ENCODE data around the gene TP53AIP1. TPM values are rescaled to one million over a fixed set of nuclear protein-coding genes. Genes with fewer than 3 reads are reported as not detected.

The TP53AIP1 gene
- polyA plus RNA-seq, 4 donors = 0.07 to 0.18 TPM; not detected in 2

DNA sequence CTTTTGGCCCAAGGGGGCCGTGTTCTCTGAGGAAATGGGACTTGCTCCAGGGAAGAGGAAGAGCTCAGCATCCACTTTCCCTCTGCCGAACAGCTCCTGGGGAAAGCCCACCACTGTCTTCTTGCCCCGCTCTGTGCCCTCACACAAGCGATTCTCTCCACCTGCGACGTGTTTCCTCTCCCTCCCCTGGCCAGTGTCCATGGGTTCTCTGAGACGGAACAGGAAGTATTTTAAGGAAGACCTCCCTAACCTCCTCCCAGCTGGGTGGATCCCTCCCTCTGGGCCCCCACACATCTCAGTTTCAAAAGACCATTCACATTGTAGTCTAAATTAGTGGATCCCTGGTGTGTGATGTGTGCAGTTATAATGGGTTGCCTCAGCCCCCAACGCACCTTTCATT is 1.6 kb downstream of the TP53AIP1 start:
- Histone ChIP-seq H3K4me3 (ENCODE audit: low read depth in 1 of 3, low read length in 3 of 3) (no peak overlapping the region), H3K27ac (ENCODE audit: low read depth in 1 of 3, low read length in 2 of 3) (no peak overlapping the region), H3K9me3 (ENCODE audit: control insufficient read depth in 2 of 2, insufficient read depth in 1 of 2, low read depth in 1 of 2, low read length in 1 of 2) (no peaks in the 10 kb centered on the region), H3K36me3 (ENCODE audit: control insufficient read depth in 3 of 3, insufficient read depth in 2 of 3, low read depth in 1 of 3, low read length in 3 of 3) (no peaks in the 10 kb centered on the region), H3K27me3 (ENCODE audit: control insufficient read depth in 3 of 3, insufficient read depth in 3 of 3, low read length in 3 of 3) (no peaks in the 10 kb centered on the region), H3K4me1 (ENCODE audit: control insufficient read depth in 3 of 3, insufficient read depth in 2 of 3, low read depth in 1 of 3, low read length in 2 of 3) (no peaks in the 10 kb centered on the region)
- DNase-seq (no peak), FAIRE-seq (no peak)
- 64 to 89% (median 75%) methylated on average over 7 to 8 of the region's 8 CpGs for WGBS, 3 donors

DNA sequence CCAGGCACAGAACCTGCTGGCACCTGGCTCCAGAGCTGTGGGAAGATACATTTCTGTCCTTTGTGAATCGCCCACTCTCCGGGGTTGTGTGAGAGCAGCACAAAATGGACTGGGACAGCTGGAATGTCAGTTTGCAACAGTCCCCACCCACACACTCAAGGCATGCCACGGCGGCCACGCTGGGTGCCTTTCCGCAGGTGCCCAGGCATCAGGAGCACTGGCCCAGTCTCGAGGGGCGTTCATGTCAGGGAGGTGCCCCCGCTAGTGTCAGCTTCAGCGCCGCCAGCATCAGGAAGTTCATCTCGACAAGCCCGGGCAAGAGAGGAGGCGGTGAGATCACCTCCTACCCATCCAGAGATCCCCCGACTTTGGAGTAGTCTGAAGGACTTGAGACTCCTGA is 2.1 kb downstream of the TP53AIP1 start:
- H3K27ac ChIP-seq (ENCODE audit: low read depth in 1 of 3, low read length in 2 of 3) = no peak overlapping the region
- DNase-seq = no peak
- no peaks in the 10 kb centered on the region for H3K9me3 ChIP-seq (ENCODE audit: control insufficient read depth in 2 of 2, insufficient read depth in 1 of 2, low read depth in 1 of 2, low read length in 1 of 2)
- no peaks in the 10 kb centered on the region for H3K4me1 ChIP-seq (ENCODE audit: control insufficient read depth in 3 of 3, insufficient read depth in 2 of 3, low read depth in 1 of 3, low read length in 2 of 3)
- no peaks in the 10 kb centered on the region for H3K27me3 ChIP-seq (ENCODE audit: control insufficient read depth in 3 of 3, insufficient read depth in 3 of 3, low read length in 3 of 3)
- no peaks in the 10 kb centered on the region for H3K36me3 ChIP-seq (ENCODE audit: control insufficient read depth in 3 of 3, insufficient read depth in 2 of 3, low read depth in 1 of 3, low read length in 3 of 3)
- H3K4me3 ChIP-seq (ENCODE audit: low read depth in 1 of 3, low read length in 3 of 3) = no peak overlapping the region
- 85 to 88% (median 86%) methylated on average over 15 of the region's 15 CpGs for WGBS, 3 donors
- no peak for FAIRE-seq

DNA sequence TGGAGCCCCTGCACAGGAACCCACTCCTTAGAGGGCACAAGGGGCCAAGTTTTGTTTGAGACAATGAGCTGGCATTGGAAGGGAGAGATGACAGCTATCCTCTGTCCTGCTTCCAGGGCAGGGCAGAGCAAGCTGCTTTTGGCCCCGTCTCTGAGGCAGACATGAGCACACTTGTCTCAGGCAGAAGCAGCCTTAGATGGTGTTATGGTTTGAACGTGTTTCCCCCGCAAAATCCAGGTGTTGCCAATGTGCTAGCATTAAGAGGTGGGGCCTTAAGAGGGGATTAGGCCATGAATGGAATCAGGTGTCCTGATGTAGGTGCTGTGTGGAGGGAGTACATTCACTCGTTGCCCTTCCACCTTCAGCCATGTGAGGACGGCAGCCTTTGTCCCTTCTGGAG is 2.5 kb downstream of the TP53AIP1 start:
- Histone ChIP-seq H3K27me3 (ENCODE audit: control insufficient read depth in 3 of 3, insufficient read depth in 3 of 3, low read length in 3 of 3) (no peaks in the 10 kb centered on the region), H3K4me1 (ENCODE audit: control insufficient read depth in 3 of 3, insufficient read depth in 2 of 3, low read depth in 1 of 3, low read length in 2 of 3) (no peaks in the 10 kb centered on the region), H3K36me3 (ENCODE audit: control insufficient read depth in 3 of 3, insufficient read depth in 2 of 3, low read depth in 1 of 3, low read length in 3 of 3) (no peaks in the 10 kb centered on the region), H3K9me3 (ENCODE audit: control insufficient read depth in 2 of 2, insufficient read depth in 1 of 2, low read depth in 1 of 2, low read length in 1 of 2) (no peaks in the 10 kb centered on the region), H3K4me3 (ENCODE audit: low read depth in 1 of 3, low read length in 3 of 3) (no peak overlapping the region), H3K27ac (ENCODE audit: low read depth in 1 of 3, low read length in 2 of 3) (no peak overlapping the region)
- DNase-seq (no peak), FAIRE-seq (no peak)
- 71 to 82% (median 78%) methylated on average over 5 of the region's 5 CpGs for WGBS, 3 donors

DNA sequence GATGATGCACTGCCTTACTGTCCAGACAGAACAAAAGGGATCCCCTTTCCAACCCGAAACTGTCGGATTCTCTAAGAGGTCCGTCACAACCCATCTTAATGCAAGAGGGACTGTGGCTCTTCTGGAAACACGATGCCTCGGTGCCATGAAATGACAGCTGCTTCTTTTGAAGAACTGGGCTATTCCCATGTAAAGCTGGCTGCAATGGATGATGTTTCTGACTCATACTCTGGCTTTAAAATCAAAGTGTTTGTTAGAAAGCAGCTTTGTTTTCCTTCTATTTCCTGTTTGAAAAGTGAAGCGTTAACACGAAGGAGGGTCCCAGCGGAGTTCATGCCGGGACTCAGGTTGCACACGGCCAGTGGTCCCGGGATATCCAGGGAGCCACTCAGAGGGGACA is 3.1 kb downstream of the TP53AIP1 start:
- H3K4me1 ChIP-seq (ENCODE audit: control insufficient read depth in 3 of 3, insufficient read depth in 2 of 3, low read depth in 1 of 3, low read length in 2 of 3) = no peaks in the 10 kb centered on the region
- no peak for FAIRE-seq
- no peaks in the 10 kb centered on the region for H3K27me3 ChIP-seq (ENCODE audit: control insufficient read depth in 3 of 3, insufficient read depth in 3 of 3, low read length in 3 of 3)
- no peaks in the 10 kb centered on the region for H3K36me3 ChIP-seq (ENCODE audit: control insufficient read depth in 3 of 3, insufficient read depth in 2 of 3, low read depth in 1 of 3, low read length in 3 of 3)
- H3K27ac ChIP-seq (ENCODE audit: low read depth in 1 of 3, low read length in 2 of 3) = no peak overlapping the region
- H3K9me3 ChIP-seq (ENCODE audit: control insufficient read depth in 2 of 2, insufficient read depth in 1 of 2, low read depth in 1 of 2, low read length in 1 of 2) = no peaks in the 10 kb centered on the region
- H3K4me3 ChIP-seq (ENCODE audit: low read depth in 1 of 3, low read length in 3 of 3) = no peak overlapping the region
- DNase-seq = no peak
- 69 to 86% (median 81%) methylated on average over 11 of the region's 11 CpGs for WGBS, 3 donors

DNA sequence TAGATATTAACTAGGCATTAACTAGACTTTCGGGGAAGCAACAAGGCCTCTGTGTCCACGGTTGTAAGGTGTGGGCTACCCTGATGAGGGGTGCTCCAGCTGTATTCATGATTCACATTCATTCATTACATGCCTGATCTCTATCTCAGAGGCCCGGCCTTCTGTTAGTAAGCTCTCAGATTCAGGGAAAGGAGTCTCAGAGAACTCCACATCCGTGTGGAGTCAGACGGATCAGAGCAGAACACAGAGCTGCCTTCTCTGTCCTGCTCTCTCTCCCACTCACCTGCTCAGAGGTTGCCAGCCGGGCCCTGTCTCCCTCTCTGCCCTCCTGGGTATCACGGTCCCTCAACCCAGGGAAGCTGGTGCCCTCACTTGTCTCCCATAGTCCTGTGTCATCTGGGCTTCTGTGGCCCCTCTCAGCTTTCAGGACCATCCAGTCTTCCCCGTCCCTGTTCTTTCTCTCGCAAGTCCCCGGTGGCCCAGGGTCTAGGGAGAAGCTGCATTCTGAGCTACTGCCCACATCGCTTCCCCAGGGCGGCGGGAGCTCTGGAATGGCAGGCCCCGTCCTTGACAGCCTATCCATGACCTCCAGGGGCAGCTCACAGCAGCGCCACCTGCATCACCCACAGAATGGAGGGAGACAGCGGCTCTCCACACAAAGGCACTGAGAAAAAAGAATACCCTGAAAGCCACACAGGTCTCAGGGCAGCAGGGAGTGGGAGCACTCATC is 4.3 kb downstream of the TP53AIP1 start:
- Histone ChIP-seq H3K27ac (ENCODE audit: low read depth in 1 of 3, low read length in 2 of 3) (no peak overlapping the region), H3K9me3 (ENCODE audit: control insufficient read depth in 2 of 2, insufficient read depth in 1 of 2, low read depth in 1 of 2, low read length in 1 of 2) (no peaks in the 10 kb centered on the region), H3K27me3 (ENCODE audit: control insufficient read depth in 3 of 3, insufficient read depth in 3 of 3, low read length in 3 of 3) (no peaks in the 10 kb centered on the region), H3K36me3 (ENCODE audit: control insufficient read depth in 3 of 3, insufficient read depth in 2 of 3, low read depth in 1 of 3, low read length in 3 of 3) (no peaks in the 10 kb centered on the region), H3K4me1 (ENCODE audit: control insufficient read depth in 3 of 3, insufficient read depth in 2 of 3, low read depth in 1 of 3, low read length in 2 of 3) (no peaks in the 10 kb centered on the region), H3K4me3 (ENCODE audit: low read depth in 1 of 3, low read length in 3 of 3) (no peak overlapping the region)
- 85 to 93% (median 91%) methylated on average over 16 of the region's 16 CpGs for WGBS, 3 donors
- DNase-seq (no peak), FAIRE-seq (no peak)

DNA sequence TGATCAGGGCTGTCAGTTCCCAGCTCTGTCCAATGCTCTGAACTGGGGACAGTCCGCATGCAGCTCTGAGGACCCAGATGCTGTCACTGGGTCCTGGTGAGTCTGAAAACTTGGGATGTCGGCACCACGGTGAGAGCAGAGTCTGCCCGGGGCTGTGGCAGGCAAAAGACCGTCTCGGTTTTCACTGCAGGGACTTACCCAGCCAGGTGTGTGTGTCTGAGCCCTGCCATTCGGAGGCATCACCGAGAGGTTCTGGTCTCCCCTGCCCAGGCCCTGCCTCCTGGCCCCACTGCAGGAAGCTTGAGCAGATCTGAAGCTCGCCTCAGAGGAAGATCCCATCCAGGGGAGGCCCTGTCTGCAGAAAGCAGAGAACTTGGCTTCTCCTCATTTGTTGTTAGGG is 5.2 kb downstream of the TP53AIP1 start:
- no peaks in the 10 kb centered on the region for H3K36me3 ChIP-seq (ENCODE audit: control insufficient read depth in 3 of 3, insufficient read depth in 2 of 3, low read depth in 1 of 3, low read length in 3 of 3)
- FAIRE-seq (no peak), DNase-seq (no peak)
- no peak overlapping the region for H3K27ac ChIP-seq (ENCODE audit: low read depth in 1 of 3, low read length in 2 of 3)
- no peaks in the 10 kb centered on the region for H3K27me3 ChIP-seq (ENCODE audit: control insufficient read depth in 3 of 3, insufficient read depth in 3 of 3, low read length in 3 of 3)
- no peaks in the 10 kb centered on the region for H3K4me1 ChIP-seq (ENCODE audit: control insufficient read depth in 3 of 3, insufficient read depth in 2 of 3, low read depth in 1 of 3, low read length in 2 of 3)
- H3K4me3 ChIP-seq (ENCODE audit: low read depth in 1 of 3, low read length in 3 of 3) = no peak overlapping the region
- no peaks in the 10 kb centered on the region for H3K9me3 ChIP-seq (ENCODE audit: control insufficient read depth in 2 of 2, insufficient read depth in 1 of 2, low read depth in 1 of 2, low read length in 1 of 2)
- WGBS, 3 donors = 85 to 90% (median 89%) methylated on average over 9 of the region's 9 CpGs

DNA sequence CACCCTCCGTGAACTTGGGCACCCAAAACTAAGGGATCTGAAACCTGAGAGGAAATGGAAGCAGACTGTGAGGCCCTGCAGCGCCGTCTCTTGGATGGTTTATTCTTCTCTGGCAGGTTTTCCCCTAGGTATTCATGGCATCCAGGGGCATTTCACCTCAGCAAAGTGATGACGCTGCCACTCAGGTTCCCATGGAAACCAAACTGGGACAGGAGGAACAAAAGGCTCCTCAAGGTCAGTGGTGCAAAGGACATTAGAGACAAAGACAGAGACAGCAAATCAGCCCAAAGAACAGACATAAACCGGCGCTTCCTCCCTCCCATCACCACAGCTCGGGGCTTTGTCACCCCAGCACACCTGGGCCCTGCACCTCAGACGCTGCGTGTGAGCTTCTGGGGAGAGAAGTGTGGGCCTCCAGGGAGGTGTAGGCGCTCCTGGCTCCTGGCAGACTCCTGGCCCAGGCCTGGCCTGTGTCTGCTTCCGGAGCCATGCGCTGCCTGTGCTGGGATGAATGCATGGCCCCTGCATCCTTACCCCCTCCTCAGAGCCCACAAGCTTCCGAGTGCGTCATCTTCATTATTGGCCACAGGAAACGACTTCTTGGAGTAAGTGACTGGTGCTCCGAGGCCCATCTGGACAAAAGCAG is 5.9 kb downstream of the TP53AIP1 start:
- no peak overlapping the region for H3K4me3 ChIP-seq (ENCODE audit: low read depth in 1 of 3, low read length in 3 of 3)
- 84 to 89% (median 84%) methylated on average over 16 of the region's 16 CpGs for WGBS, 3 donors
- FAIRE-seq (no peak), DNase-seq (no peak)
- H3K27ac ChIP-seq (ENCODE audit: low read depth in 1 of 3, low read length in 2 of 3) = no peak overlapping the region
- no peaks in the 10 kb centered on the region for H3K27me3 ChIP-seq (ENCODE audit: control insufficient read depth in 3 of 3, insufficient read depth in 3 of 3, low read length in 3 of 3)
- H3K9me3 ChIP-seq (ENCODE audit: control insufficient read depth in 2 of 2, insufficient read depth in 1 of 2, low read depth in 1 of 2, low read length in 1 of 2) = no peaks in the 10 kb centered on the region
- no peaks in the 10 kb centered on the region for H3K36me3 ChIP-seq (ENCODE audit: control insufficient read depth in 3 of 3, insufficient read depth in 2 of 3, low read depth in 1 of 3, low read length in 3 of 3)
- no peaks in the 10 kb centered on the region for H3K4me1 ChIP-seq (ENCODE audit: control insufficient read depth in 3 of 3, insufficient read depth in 2 of 3, low read depth in 1 of 3, low read length in 2 of 3)

DNA sequence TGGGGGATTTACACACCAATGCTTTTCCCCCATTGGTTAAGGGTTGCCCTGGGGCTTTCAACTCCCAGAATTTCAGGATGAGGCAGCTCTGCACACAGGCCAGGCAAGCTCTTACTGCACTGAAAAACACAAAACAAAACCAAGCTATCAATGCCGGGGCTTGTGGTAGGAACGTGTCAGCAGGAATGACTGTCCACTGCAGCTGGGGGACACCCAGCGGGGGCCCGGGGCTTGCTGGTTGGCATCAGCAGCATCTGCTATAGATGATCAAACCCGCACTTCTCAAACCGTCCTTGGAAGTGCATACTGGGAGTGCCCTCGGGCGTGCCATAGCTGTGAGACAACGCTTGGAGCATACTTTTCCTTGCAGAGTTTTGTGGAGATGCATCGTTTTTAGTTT is 7.7 kb downstream of the TP53AIP1 start:
- Histone ChIP-seq H3K27me3 (ENCODE audit: control insufficient read depth in 3 of 3, insufficient read depth in 3 of 3, low read length in 3 of 3) (no peaks in the 10 kb centered on the region), H3K36me3 (ENCODE audit: control insufficient read depth in 3 of 3, insufficient read depth in 2 of 3, low read depth in 1 of 3, low read length in 3 of 3) (no peaks in the 10 kb centered on the region), H3K4me3 (ENCODE audit: low read depth in 1 of 3, low read length in 3 of 3) (no peak overlapping the region), H3K4me1 (ENCODE audit: control insufficient read depth in 3 of 3, insufficient read depth in 2 of 3, low read depth in 1 of 3, low read length in 2 of 3) (no peaks in the 10 kb centered on the region), H3K9me3 (ENCODE audit: control insufficient read depth in 2 of 2, insufficient read depth in 1 of 2, low read depth in 1 of 2, low read length in 1 of 2) (no peaks in the 10 kb centered on the region), H3K27ac (ENCODE audit: low read depth in 1 of 3, low read length in 2 of 3) (no peak overlapping the region)
- WGBS, 3 donors = 88 to 92% (median 91%) methylated on average over 10 of the region's 10 CpGs
- FAIRE-seq = no peak
- DNase-seq = no peak

DNA sequence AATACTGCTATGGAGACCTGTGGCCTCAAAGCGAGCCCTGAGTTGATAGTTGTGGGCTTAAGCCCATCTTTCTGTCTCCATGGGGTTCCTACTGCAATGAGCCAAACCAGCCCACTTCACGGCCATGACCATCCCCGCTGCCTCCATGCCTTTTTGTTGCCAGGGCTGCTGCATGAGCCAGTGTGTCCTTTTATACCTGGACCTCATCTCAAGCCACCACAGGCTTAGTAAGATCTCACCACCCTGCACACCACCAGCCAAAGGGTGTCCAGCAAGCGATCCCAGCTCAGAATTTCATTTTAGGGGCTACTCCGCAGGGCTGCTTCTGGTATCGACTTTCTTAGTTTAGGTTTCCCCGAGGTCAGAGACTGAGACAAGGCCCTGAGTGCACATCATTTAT is 8.3 kb downstream of the TP53AIP1 start:
- DNase-seq (no peak), FAIRE-seq (no peak)
- Histone ChIP-seq H3K27ac (ENCODE audit: low read depth in 1 of 3, low read length in 2 of 3) (no peak overlapping the region), H3K4me3 (ENCODE audit: low read depth in 1 of 3, low read length in 3 of 3) (no peak overlapping the region), H3K27me3 (ENCODE audit: control insufficient read depth in 3 of 3, insufficient read depth in 3 of 3, low read length in 3 of 3) (no peaks in the 10 kb centered on the region), H3K9me3 (ENCODE audit: control insufficient read depth in 2 of 2, insufficient read depth in 1 of 2, low read depth in 1 of 2, low read length in 1 of 2) (no peaks in the 10 kb centered on the region), H3K36me3 (ENCODE audit: control insufficient read depth in 3 of 3, insufficient read depth in 2 of 3, low read depth in 1 of 3, low read length in 3 of 3) (no peaks in the 10 kb centered on the region), H3K4me1 (ENCODE audit: control insufficient read depth in 3 of 3, insufficient read depth in 2 of 3, low read depth in 1 of 3, low read length in 2 of 3) (no peaks in the 10 kb centered on the region)
- 91 to 94% (median 92%) methylated on average over 7 of the region's 7 CpGs for WGBS, 3 donors

All from small intestine (tissue), 7 donors.